Measurements from ENCODE around the gene DPH3. TPM values are rescaled to one million over a fixed set of nuclear protein-coding genes. Genes with fewer than 3 reads are reported as not detected.

Gene DPH3
- total and polyA plus RNA-seq, 9 of the 15 experiments (the other 6 are each of a cell fraction or from before 2014, with no cell fraction given), result 15.9 to 131 (median 38.7) TPM

GRCh38 chr3:16290827-16291196 is 26.1 kb upstream of the DPH3 start:
- H3K4me1 ChIP-seq (replicated peaks in 1 of 2; ENCODE audit: control insufficient read depth in 2 of 2, insufficient read depth in 2 of 2, low read length in 2 of 2), result peaks cover 2 to 38% of the 10 kb centered on the region in 2 experiments; a peak in 4 of 5 replicates
- DNase-seq (ENCODE audit: extremely low read depth in 1 of 4, low spot score in 3 of 4) (no peak), ATAC-seq (no peak), FAIRE-seq (no peak)
- H3K4me2 ChIP-seq (ENCODE audit: insufficient read depth, low read length), result no peak overlapping the region
- no peaks in the 10 kb centered on the region for H3K27me3 ChIP-seq (ENCODE audit: control insufficient read depth in 2 of 2, insufficient read depth in 2 of 2, low read length in 2 of 2)
- no peak overlapping the region for H3K9ac ChIP-seq (ENCODE audit: insufficient read depth in 1 of 2, low read depth in 2 of 2, low read length in 2 of 2)
- H3K27ac ChIP-seq (ENCODE audit: extremely low read depth, low read depth, low read length), result no peak overlapping the region
- no peaks in the 10 kb centered on the region for H4K20me1 ChIP-seq (replicated peaks; ENCODE audit: control insufficient read depth, insufficient read depth, low read length)
- no peaks in the 10 kb centered on the region for H3K9me1 ChIP-seq (ENCODE audit: control insufficient read depth, insufficient read depth, low read length)
- H3K4me3 ChIP-seq, result no peak overlapping the region
- H3K36me3 ChIP-seq (ENCODE audit: control insufficient read depth, insufficient read depth, low read length), result peaks cover 89% of the 10 kb centered on the region
- no peak for TF ChIP-seq MAFF (IDR thresholded peaks at IDR 0.05; ENCODE audit: low read length)
- TF ChIP-seq TCF7L2 (IDR thresholded peaks at IDR 0.05; ENCODE audit: low read depth, low read length), result no peak
- no peak for TF ChIP-seq MIER1 (IDR thresholded peaks at IDR 0.05; ENCODE audit: low read depth)
- no peak for TF ChIP-seq CCNT2 (IDR thresholded peaks at IDR 0.05; ENCODE audit: borderline replicate concordance, extremely low read depth, insufficient read length, low read depth, low read length)
- TF ChIP-seq RCOR1 (IDR thresholded peaks at IDR 0.05; ENCODE audit: borderline replicate concordance in 1 of 2, low read depth in 2 of 2, low read length in 2 of 2), result no peak
- TF ChIP-seq RREB1 (CRISPR knock-in tag; IDR thresholded peaks at IDR 0.05), result no peak
- intact Hi-C loops (cut with micrococcal nuclease) (loop anchor here (1.0 kb wide), 3 partner anchors 13 to 259 kb away; no protein-coding TSS in a partner anchor), in situ Hi-C loops (cut with MboI) (no loop called here)
- 54% methylated on average over 2 of the region's 2 CpGs for WGBS (ENCODE audit: insufficient coverage, low coverage, missing lambda C conversion rate)
- CTCF ChIA-PET (ENCODE audit: low intra/inter-chr PET ratio), result interaction anchor here (0.7 to 3.1 kb wide), 6 partner anchors 21 to 286 kb away, joined by 3 to 24 read pairs (median 8); no protein-coding TSS in a partner anchor
- POLR2A ChIA-PET, result interaction anchor here (0.6 to 1.7 kb wide), 5 partner anchors 10 to 701 kb away, joined by 3 to 9 read pairs (median 3); partner anchors contain the start of genes DPH3 and OXNAD1
- H3K9me3 ChIP-seq (replicated peaks; ENCODE audit: control insufficient read depth, insufficient read depth, low read depth, low read length), result peaks cover 5% of the 10 kb centered on the region
- BruUV-seq (replicated peaks), result no TSS peak
- peaks cover 38% of the 10 kb centered on the region for H3K79me2 ChIP-seq (ENCODE audit: control insufficient read depth, insufficient read depth, low read length)
- no peak overlapping the region for H2AFZ ChIP-seq (ENCODE audit: low read depth, low read length)

Measured in K562 (cell line).